Measurements from ENCODE around the gene G6PC1. TPM values are rescaled to one million over a fixed set of nuclear protein-coding genes. Genes with fewer than 3 reads are reported as not detected.
"Not testable (repeated sequence)": the region's sequence is repeated elsewhere in the genome, so short reads cannot be mapped to it uniquely, and the experiment has no call there.

G6PC1 gene
- total RNA-seq, 2 experiments from 2014 or later, result not detected

DNA sequence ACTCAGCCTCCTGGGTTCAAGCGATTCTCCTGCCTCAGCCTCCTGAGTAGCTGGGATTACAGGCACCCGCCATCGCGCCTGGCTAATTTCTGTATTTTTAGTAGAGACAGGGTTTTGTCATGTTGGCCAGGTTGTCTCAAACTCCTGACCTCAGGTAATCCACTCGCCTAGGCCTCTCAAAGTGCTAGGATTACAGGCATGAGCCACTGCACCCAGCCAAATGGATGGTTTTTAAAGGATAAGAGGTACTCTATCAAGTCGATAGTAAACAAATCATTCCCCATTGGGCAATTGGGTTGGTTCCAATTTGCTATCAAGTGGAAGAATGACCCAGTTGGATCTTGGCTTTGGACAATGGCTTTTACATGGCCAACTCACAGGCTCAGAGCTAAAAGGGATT lies 18.9 kb upstream of the G6PC1 start:
- peaks cover 21% of the 10 kb centered on the region for H3K27me3 Mint-ChIP-seq
- H3K9me3 Mint-ChIP-seq (ENCODE audit: low read depth); CTCF ChIA-PET; DNase-seq; H3K4me3 Mint-ChIP-seq; H3K4me1 Mint-ChIP-seq; H3K27ac Mint-ChIP-seq; H3K36me3 Mint-ChIP-seq; ATAC-seq: not testable (repeated sequence)

- H3K27ac Mint-ChIP-seq, result no peak overlapping the region
- H3K36me3 Mint-ChIP-seq, result no peaks in the 10 kb centered on the region
- no peak for ATAC-seq
- CTCF ChIA-PET, result no interaction called here
- no peaks in the 10 kb centered on the region for H3K9me3 Mint-ChIP-seq (ENCODE audit: low read depth)
- no peak for DNase-seq
- no peak overlapping the region for H3K4me3 Mint-ChIP-seq
- H3K27me3 Mint-ChIP-seq, result peaks cover 20% of the 10 kb centered on the region
- no peaks in the 10 kb centered on the region for H3K4me1 Mint-ChIP-seq
Measured at GRCh38 chr17:42882166-42882565, 18.4 kb upstream of the G6PC1 start.

DNA sequence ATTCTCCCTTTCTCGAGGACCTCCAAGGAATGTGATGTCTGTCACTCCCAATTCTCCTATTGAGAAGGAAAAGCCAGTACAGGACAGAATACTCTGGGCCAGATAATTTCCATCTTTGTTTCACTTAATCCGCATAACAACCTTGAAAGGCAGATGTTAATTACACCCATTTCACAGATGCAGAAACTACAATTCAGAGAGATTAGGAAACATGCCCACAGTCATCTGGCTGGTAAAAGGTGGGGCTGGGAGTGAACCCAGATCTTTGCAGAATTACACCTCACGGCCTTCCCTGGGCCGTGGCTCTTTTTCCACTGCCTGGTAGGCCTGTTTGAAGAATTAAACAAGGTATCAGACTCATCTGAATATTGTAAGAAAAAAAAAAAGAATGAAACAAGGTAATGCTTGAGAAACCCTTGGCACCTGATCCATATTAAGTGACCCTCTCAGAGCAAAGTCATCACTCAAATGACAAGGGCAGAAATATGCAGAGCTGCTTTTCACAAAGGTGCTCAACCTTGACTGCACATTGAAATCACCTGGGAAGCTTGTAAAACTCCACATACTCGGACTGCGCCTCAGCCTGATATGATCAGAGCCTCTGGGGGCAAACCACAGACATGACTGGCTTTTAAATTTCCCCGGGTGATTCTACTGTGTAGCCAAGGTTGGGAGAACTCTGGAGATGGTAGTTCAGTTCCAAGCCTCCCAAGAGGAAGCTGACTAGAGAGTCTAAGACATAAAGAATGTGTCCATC lies 16.6 kb upstream of the G6PC1 start:
- CTCF ChIA-PET, result interaction anchor here (1.2 kb wide), 1 partner anchor 306 kb away, joined by 3 read pairs; no protein-coding TSS in a partner anchor

GRCh38 chr17:42885806-42886205 lies 14.8 kb upstream of the G6PC1 start:
- DNase-seq; H3K27me3 Mint-ChIP-seq; H3K4me1 Mint-ChIP-seq; H3K9me3 Mint-ChIP-seq (ENCODE audit: low read depth); ATAC-seq; H3K4me3 Mint-ChIP-seq; H3K27ac Mint-ChIP-seq; H3K36me3 Mint-ChIP-seq: not testable (repeated sequence)
- CTCF ChIA-PET, result interaction anchor here (0.6 to 0.7 kb wide), 2 partner anchors 43 to 86 kb away, joined by 3 to 6 read pairs; no protein-coding TSS in a partner anchor

More for the DNA sequence above, 16.6 kb upstream of the G6PC1 start:
- Mint-ChIP-seq H3K4me3 (no peak overlapping the region), H3K36me3 (no peaks in the 10 kb centered on the region), H3K27me3 (peaks cover 7% of the 10 kb centered on the region), H3K9me3 (ENCODE audit: low read depth) (no peaks in the 10 kb centered on the region), H3K4me1 (no peaks in the 10 kb centered on the region), H3K27ac (no peak overlapping the region)
- DNase-seq (no peak), ATAC-seq (no peak)

- H3K27ac Mint-ChIP-seq, result no peak overlapping the region
- no peaks in the 10 kb centered on the region for H3K4me1 Mint-ChIP-seq
- no peak for ATAC-seq
- CTCF ChIA-PET, result interaction anchor here (0.6 kb wide), 1 partner anchor 87 kb away, joined by 6 read pairs; no protein-coding TSS in a partner anchor
- no peak overlapping the region for H3K4me3 Mint-ChIP-seq
- no peaks in the 10 kb centered on the region for H3K9me3 Mint-ChIP-seq (ENCODE audit: low read depth)
- DNase-seq, result no peak
- peaks cover 3% of the 10 kb centered on the region for H3K27me3 Mint-ChIP-seq
- H3K36me3 Mint-ChIP-seq, result no peaks in the 10 kb centered on the region
Measured at GRCh38 chr17:42886283-42887176, 14.1 kb upstream of the G6PC1 start.

DNA sequence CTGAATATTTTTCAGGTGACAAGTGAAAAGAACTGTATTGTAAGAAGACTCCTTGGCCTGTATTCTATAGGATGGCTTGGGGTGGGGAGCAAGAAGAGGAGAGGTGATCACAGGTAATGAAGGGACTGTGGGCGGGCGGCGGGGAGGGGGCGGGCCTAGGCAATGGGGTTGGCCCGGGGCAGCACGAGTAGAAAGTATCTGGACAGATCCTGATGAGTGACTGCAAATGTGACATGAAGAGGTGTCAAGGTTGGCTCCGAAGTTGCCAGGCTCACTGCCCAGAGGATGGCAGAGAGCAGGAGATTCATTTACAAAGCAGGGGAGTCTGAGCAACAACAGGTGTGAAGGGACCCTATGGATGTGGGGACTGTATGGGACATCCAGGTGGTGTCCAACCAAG lies 10.8 kb upstream of the G6PC1 start:
- Mint-ChIP-seq H3K27ac (no peak overlapping the region), H3K4me1 (no peaks in the 10 kb centered on the region), H3K4me3 (no peak overlapping the region), H3K27me3 (peaks cover 19% of the 10 kb centered on the region), H3K9me3 (ENCODE audit: low read depth) (no peaks in the 10 kb centered on the region), H3K36me3 (no peaks in the 10 kb centered on the region)
- ATAC-seq, result no peak
- DNase-seq, result no peak
- CTCF ChIA-PET, result no interaction called here

GRCh38 chr17:42891539-42892152 lies 9.0 kb upstream of the G6PC1 start:
- no peak for DNase-seq
- Mint-ChIP-seq H3K4me1 (no peaks in the 10 kb centered on the region), H3K4me3 (no peak overlapping the region), H3K36me3 (no peaks in the 10 kb centered on the region), H3K9me3 (ENCODE audit: low read depth) (no peaks in the 10 kb centered on the region), H3K27me3 (peaks cover 21% of the 10 kb centered on the region), H3K27ac (no peak overlapping the region)
- ATAC-seq, result no peak
- CTCF ChIA-PET, result no interaction called here

DNA sequence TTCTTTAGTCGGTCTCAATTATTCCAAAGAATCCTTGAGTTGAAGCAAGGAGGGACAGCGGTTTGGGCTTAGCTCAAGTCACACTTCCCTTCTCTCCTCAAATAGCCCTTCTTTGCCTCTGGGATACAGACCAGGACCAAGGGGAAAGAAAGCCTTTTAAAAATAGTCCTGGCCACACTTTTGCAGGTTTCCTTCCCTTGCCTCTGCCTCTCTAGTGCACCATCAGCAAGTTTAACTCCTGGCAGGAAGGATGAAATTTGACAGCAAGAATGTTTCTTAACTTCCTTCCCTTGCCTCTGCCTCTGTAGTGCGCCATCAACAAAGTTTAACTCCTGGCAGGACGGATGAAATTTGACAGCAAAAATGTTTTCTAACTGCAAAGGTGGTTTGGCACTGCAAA lies 7.2 kb upstream of the G6PC1 start:
- ATAC-seq (no peak), DNase-seq (no peak)
- Mint-ChIP-seq H3K27ac (no peak overlapping the region), H3K36me3 (no peaks in the 10 kb centered on the region), H3K4me1 (no peaks in the 10 kb centered on the region), H3K27me3 (peaks cover 24% of the 10 kb centered on the region), H3K9me3 (ENCODE audit: low read depth) (no peaks in the 10 kb centered on the region), H3K4me3 (no peak overlapping the region)
- CTCF ChIA-PET, result no interaction called here

- CTCF ChIA-PET, result interaction anchor here (1.2 kb wide), 1 partner anchor 11 kb away, joined by 3 read pairs; no protein-coding TSS in a partner anchor
- H3K4me3 Mint-ChIP-seq, result no peak overlapping the region
- no peaks in the 10 kb centered on the region for H3K9me3 Mint-ChIP-seq (ENCODE audit: low read depth)
- no peak overlapping the region for H3K27ac Mint-ChIP-seq
- ATAC-seq (no peak), DNase-seq (no peak)
- H3K4me1 Mint-ChIP-seq, result no peaks in the 10 kb centered on the region
- H3K36me3 Mint-ChIP-seq, result no peaks in the 10 kb centered on the region
- peaks cover 26% of the 10 kb centered on the region for H3K27me3 Mint-ChIP-seq
Measured at GRCh38 chr17:42894283-42895184, 6.1 kb upstream of the G6PC1 start.

DNA sequence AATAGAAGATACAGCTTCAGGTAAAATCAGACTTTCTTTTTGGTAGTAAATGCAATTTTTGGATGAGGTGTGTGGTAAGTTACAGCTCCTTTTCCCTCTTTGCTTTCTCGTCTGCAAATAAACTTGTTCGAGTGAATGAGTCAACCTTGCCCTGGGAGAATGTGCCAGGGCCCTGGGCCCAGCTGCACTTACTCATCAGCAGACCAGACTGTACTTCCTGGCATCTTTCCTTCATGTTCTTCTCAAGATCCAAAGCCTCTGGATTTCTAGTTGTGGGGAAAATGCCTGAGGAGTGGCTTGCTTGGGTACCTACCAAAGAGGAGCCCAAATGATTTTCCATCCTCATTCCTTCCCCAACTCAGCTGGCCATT lies 5.4 kb upstream of the G6PC1 start:
- H3K4me1 Mint-ChIP-seq, result no peaks in the 10 kb centered on the region
- no peak for ATAC-seq
- H3K4me3 Mint-ChIP-seq, result no peak overlapping the region
- peaks cover 26% of the 10 kb centered on the region for H3K27me3 Mint-ChIP-seq
- no peaks in the 10 kb centered on the region for H3K36me3 Mint-ChIP-seq
- DNase-seq, result no peak
- no peak overlapping the region for H3K27ac Mint-ChIP-seq
- H3K9me3 Mint-ChIP-seq (ENCODE audit: low read depth), result no peaks in the 10 kb centered on the region
- CTCF ChIA-PET, result interaction anchor here (0.6 to 1.2 kb wide), 3 partner anchors 10 to 316 kb away, joined by 3 to 5 read pairs (median 3); no protein-coding TSS in a partner anchor

GRCh38 chr17:42898147-42898811 lies 2.3 kb upstream of the G6PC1 start:
- Mint-ChIP-seq H3K27ac (no peak overlapping the region), H3K4me3 (no peak overlapping the region), H3K36me3 (no peaks in the 10 kb centered on the region), H3K4me1 (no peaks in the 10 kb centered on the region), H3K27me3 (peaks cover 29% of the 10 kb centered on the region), H3K9me3 (ENCODE audit: low read depth) (no peaks in the 10 kb centered on the region)
- ATAC-seq (no peak), DNase-seq (no peak)
- CTCF ChIA-PET, result no interaction called here

- ATAC-seq; H3K36me3 Mint-ChIP-seq; H3K4me1 Mint-ChIP-seq; H3K9me3 Mint-ChIP-seq (ENCODE audit: low read depth); DNase-seq; CTCF ChIA-PET; H3K4me3 Mint-ChIP-seq; H3K27ac Mint-ChIP-seq: not testable (repeated sequence)
- peaks cover 20% of the 10 kb centered on the region for H3K27me3 Mint-ChIP-seq
Measured at GRCh38 chr17:42899981-42900380, 618 bp upstream of the G6PC1 start.
